Caco-2 (cell line): ENCODE data around the gene ACAD8. TPM values are rescaled to one million over a fixed set of nuclear protein-coding genes. Genes with fewer than 3 reads are reported as not detected.

Experiments used
- BruUV-seq: library from RNA; stranded (reverse); fragments of 400-500 nt; replicated peaks from 2 replicates; lab custom pipeline; 2021; lab: Mats Ljungman, UMichigan
- CTCF ChIA-PET: fragments of 300-600 bp; sonication (Branson Sonifier 250); formaldehyde crosslinking; loops from one replicate; lab custom pipeline; 2022; ENCODE audit warnings: antibody characterized with exemption; lab: Charles Lee
- POLR2A ChIA-PET: fragments of 300-600 bp; sonication (Branson Sonifier 250); formaldehyde crosslinking; loops from one replicate; lab custom pipeline; 2022; ENCODE audit warnings: antibody characterized with exemption; lab: Charles Lee
- DNase-seq, 2 experiments: peaks; one replicate each; pipeline versions ENCODE4 v3.0.0 to v3.0.0-alpha.2; 2020 to 2022
- H3K27me3 ChIP-seq: replicated peaks from 2 replicates; pipeline ENCODE4 v1.6.0; 2011; ENCODE audit warnings: low read length; ENCODE audit not compliant: control insufficient read depth, insufficient read depth
- H3K36me3 ChIP-seq: 2 replicates; pipeline ENCODE4 v1.5.1; 2011; ENCODE audit warnings: low read length; ENCODE audit not compliant: control insufficient read depth, insufficient read depth
- H3K4me1 ChIP-seq: fragments of 250-450 bp; sonication (Bioruptor Pico); 2 replicates; pipeline ENCODE4 v1.5.1; 2020; ENCODE audit warnings: mild to moderate bottlenecking
- H3K4me3 ChIP-seq: 2 replicates; pipeline ENCODE4 v1.5.1; 2011; ENCODE audit warnings: low read depth, mild to moderate bottlenecking, control low read depth, low read length
- H3K9me3 ChIP-seq: fragments of 250-450 bp; sonication (Bioruptor Pico); 2 replicates; pipeline ENCODE4 v1.5.1; 2020; ENCODE audit warnings: mild to moderate bottlenecking, moderate library complexity
- H3K27ac Mint-ChIP-seq: one replicate; pipeline ENCODE4 v1.8.0; 2022; ENCODE audit warnings: mixed read lengths; ENCODE audit not compliant: unreplicated experiment
- H3K27me3 Mint-ChIP-seq: one replicate; pipeline ENCODE4 v1.8.0; 2022; ENCODE audit warnings: mixed read lengths; ENCODE audit not compliant: insufficient read depth, unreplicated experiment
- H3K36me3 Mint-ChIP-seq: one replicate; pipeline ENCODE4 v1.8.0; 2022; ENCODE audit warnings: mild to moderate bottlenecking, mixed read lengths; ENCODE audit not compliant: insufficient read depth, unreplicated experiment
- H3K4me1 Mint-ChIP-seq: one replicate; pipeline ENCODE4 v1.8.0; 2022; ENCODE audit warnings: low read depth, mixed read lengths; ENCODE audit not compliant: unreplicated experiment
- H3K4me3 Mint-ChIP-seq: one replicate; pipeline ENCODE4 v1.8.0; 2022; ENCODE audit warnings: mild to moderate bottlenecking, moderate library complexity, mixed read lengths; ENCODE audit not compliant: unreplicated experiment
- H3K9me3 Mint-ChIP-seq: one replicate; pipeline ENCODE4 v1.8.0; 2022; ENCODE audit warnings: mixed read lengths; ENCODE audit not compliant: unreplicated experiment
- intact Hi-C: fragments of 100-400 bp; cut with micrococcal nuclease; formaldehyde crosslinking; loops from one replicate; pipeline ENCODE4 v1.10.0; 2022; ENCODE audit not compliant: unreplicated experiment
- total RNA-seq: library from RNA; stranded (reverse); gene quantifications from 2 replicates; pipeline ENCODE4 v1.2.3, GENCODE V29; 2022
- TF ChIP-seq, protein P1 (sequence below), 2 experiments: fragments of 200-600 bp in 1 of 2; IDR thresholded peaks; 1 replicate in 1 of 2; 2 replicates in 1 of 2; pipeline versions ENCODE4 v1.5.1 to v1.8.0; 2011 to 2022; ENCODE audit warnings: antibody characterized with exemption in 1 of 2, control low read depth in 1 of 2, inconsistent platforms in 1 of 2, low read depth in 1 of 2, low read length in 1 of 2, mild to moderate bottlenecking in 1 of 2, moderate library complexity in 1 of 2; ENCODE audit not compliant: insufficient read depth in 1 of 2, severe bottlenecking in 1 of 2, unreplicated experiment in 1 of 2

ACAD8 gene
- total RNA-seq, 1 experiment from 2014 or later: 52.0 TPM

- BruUV-seq: no TSS peak
- no peak for DNase-seq
- no peaks in the 10 kb centered on the region for H3K4me1 ChIP-seq
- no peak overlapping the region for H3K4me3 Mint-ChIP-seq
- H3K4me1 Mint-ChIP-seq: no peaks in the 10 kb centered on the region
- intact Hi-C loops: no loop called here
- TF ChIP-seq, protein P1, sequence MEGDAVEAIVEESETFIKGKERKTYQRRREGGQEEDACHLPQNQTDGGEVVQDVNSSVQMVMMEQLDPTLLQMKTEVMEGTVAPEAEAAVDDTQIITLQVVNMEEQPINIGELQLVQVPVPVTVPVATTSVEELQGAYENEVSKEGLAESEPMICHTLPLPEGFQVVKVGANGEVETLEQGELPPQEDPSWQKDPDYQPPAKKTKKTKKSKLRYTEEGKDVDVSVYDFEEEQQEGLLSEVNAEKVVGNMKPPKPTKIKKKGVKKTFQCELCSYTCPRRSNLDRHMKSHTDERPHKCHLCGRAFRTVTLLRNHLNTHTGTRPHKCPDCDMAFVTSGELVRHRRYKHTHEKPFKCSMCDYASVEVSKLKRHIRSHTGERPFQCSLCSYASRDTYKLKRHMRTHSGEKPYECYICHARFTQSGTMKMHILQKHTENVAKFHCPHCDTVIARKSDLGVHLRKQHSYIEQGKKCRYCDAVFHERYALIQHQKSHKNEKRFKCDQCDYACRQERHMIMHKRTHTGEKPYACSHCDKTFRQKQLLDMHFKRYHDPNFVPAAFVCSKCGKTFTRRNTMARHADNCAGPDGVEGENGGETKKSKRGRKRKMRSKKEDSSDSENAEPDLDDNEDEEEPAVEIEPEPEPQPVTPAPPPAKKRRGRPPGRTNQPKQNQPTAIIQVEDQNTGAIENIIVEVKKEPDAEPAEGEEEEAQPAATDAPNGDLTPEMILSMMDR (IDR thresholded peaks at IDR 0.05; ENCODE audit: insufficient read depth in 1 of 2, low read depth in 1 of 2, low read length in 1 of 2, severe bottlenecking in 1 of 2, unreplicated experiment in 1 of 2): no peak
- H3K9me3 Mint-ChIP-seq: peaks cover 13% of the 10 kb centered on the region
- no peak overlapping the region for H3K4me3 ChIP-seq
- no peaks in the 10 kb centered on the region for H3K27me3 ChIP-seq
- POLR2A ChIA-PET: no interaction called here
- H3K27ac Mint-ChIP-seq: no peak overlapping the region
- peaks cover 10% of the 10 kb centered on the region; the same call in 1 of the 2 replicates for H3K9me3 ChIP-seq
- H3K36me3 Mint-ChIP-seq: no peaks in the 10 kb centered on the region
- CTCF ChIA-PET: no interaction called here
- H3K27me3 Mint-ChIP-seq: peaks cover 31% of the 10 kb centered on the region
- no peaks in the 10 kb centered on the region for H3K36me3 ChIP-seq
Measured at GRCh38 chr11:134313821-134314607, 60.6 kb downstream of the ACAD8 start.

Other genes with a start within 250 kb of the ACAD8 start
- 0.65 and 1.5 TPM in 2 replicates for gene JAM3, start 184.5 kb upstream of the ACAD8 start, total RNA-seq
- gene NCAPD3, start 29.6 kb upstream of the ACAD8 start, total RNA-seq: 97.8 and 108 TPM in 2 replicates
- 71.4 and 78.1 TPM in 2 replicates for gene VPS26B, start 28.9 kb upstream of the ACAD8 start, total RNA-seq
- gene THYN1, start 216 bp upstream of the ACAD8 start, total RNA-seq: 88.3 and 94.5 TPM in 2 replicates
- gene GLB1L3, start 22.8 kb downstream of the ACAD8 start, total RNA-seq: not detected in 2 replicates
- 15.8 TPM in 2 replicates for gene GLB1L2, start 78.4 kb downstream of the ACAD8 start, total RNA-seq
- 0.11 TPM in 1 of 2 replicates, not detected in the other for gene B3GAT1, start 158.7 kb downstream of the ACAD8 start, total RNA-seq